ENCODE data around the gene PPP1R3G.

Gene PPP1R3G

DNA sequence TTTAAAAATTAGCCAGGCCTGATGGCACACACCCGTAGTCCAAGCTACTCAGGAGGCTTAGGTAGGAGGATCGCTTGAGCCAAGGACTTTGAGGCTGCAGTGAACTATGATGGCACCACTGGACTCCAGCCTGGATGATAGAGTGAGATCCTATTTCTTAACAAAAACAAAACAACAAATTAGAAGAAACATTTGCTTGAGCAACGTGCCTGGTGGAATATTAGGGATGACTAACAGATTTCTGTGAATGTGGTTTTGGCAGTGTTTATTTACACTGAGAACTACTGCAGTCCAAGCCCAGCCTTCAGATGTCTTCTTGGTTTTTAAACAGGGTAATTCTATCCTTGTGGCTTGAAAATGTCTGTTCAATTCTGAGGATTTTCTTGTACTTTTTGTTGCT lies 9.2 kb downstream of the PPP1R3G start:
- TF ChIP-seq POLR2AphosphoS5 (IDR thresholded peaks at IDR 0.05; ENCODE audit: low read depth) = no peak
- TF ChIP-seq SPI1 (IDR thresholded peaks at IDR 0.05; ENCODE audit: borderline replicate concordance, low read depth) = no peak
- TF ChIP-seq, protein P1, sequence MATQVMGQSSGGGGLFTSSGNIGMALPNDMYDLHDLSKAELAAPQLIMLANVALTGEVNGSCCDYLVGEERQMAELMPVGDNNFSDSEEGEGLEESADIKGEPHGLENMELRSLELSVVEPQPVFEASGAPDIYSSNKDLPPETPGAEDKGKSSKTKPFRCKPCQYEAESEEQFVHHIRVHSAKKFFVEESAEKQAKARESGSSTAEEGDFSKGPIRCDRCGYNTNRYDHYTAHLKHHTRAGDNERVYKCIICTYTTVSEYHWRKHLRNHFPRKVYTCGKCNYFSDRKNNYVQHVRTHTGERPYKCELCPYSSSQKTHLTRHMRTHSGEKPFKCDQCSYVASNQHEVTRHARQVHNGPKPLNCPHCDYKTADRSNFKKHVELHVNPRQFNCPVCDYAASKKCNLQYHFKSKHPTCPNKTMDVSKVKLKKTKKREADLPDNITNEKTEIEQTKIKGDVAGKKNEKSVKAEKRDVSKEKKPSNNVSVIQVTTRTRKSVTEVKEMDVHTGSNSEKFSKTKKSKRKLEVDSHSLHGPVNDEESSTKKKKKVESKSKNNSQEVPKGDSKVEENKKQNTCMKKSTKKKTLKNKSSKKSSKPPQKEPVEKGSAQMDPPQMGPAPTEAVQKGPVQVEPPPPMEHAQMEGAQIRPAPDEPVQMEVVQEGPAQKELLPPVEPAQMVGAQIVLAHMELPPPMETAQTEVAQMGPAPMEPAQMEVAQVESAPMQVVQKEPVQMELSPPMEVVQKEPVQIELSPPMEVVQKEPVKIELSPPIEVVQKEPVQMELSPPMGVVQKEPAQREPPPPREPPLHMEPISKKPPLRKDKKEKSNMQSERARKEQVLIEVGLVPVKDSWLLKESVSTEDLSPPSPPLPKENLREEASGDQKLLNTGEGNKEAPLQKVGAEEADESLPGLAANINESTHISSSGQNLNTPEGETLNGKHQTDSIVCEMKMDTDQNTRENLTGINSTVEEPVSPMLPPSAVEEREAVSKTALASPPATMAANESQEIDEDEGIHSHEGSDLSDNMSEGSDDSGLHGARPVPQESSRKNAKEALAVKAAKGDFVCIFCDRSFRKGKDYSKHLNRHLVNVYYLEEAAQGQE (IDR thresholded peaks at IDR 0.05; ENCODE audit: insufficient replicate concordance, low read depth) = no peak
- TF ChIP-seq, protein P2, sequence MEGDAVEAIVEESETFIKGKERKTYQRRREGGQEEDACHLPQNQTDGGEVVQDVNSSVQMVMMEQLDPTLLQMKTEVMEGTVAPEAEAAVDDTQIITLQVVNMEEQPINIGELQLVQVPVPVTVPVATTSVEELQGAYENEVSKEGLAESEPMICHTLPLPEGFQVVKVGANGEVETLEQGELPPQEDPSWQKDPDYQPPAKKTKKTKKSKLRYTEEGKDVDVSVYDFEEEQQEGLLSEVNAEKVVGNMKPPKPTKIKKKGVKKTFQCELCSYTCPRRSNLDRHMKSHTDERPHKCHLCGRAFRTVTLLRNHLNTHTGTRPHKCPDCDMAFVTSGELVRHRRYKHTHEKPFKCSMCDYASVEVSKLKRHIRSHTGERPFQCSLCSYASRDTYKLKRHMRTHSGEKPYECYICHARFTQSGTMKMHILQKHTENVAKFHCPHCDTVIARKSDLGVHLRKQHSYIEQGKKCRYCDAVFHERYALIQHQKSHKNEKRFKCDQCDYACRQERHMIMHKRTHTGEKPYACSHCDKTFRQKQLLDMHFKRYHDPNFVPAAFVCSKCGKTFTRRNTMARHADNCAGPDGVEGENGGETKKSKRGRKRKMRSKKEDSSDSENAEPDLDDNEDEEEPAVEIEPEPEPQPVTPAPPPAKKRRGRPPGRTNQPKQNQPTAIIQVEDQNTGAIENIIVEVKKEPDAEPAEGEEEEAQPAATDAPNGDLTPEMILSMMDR (IDR thresholded peaks at IDR 0.05; ENCODE audit: insufficient read depth, low read length) = no peak
- no peak for TF ChIP-seq GABPA (IDR thresholded peaks at IDR 0.05; ENCODE audit: low read depth)
- Histone ChIP-seq H3K4me3 (replicated peaks; ENCODE audit: insufficient read depth, low read length) (no peak overlapping the region), H3K27ac (replicated peaks) (no peak overlapping the region), H3K27me3 (ENCODE audit: insufficient read depth, poor library complexity, severe bottlenecking) (no peaks in the 10 kb centered on the region)
- no peak for DNase-seq (ENCODE audit: low read depth in 1 of 2, low spot score in 1 of 2)

DNA sequence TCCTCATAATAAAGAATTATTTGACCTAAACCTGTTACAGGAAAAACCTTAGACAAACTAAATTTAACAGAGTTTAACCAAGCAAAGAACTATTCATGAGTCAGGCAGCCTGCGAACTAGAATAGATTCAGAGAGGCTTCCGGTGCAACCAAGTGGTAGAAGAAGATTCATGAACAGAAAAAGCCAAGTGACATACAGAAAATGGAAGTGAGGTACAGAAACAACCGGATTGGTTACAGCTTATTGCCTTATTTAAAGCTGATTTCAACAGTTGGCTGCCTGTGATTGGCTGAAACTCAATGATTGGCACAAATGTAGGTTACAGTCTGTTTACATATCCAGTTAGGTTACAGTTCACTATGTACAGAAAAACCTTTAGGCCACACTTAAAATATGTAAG lies 10.1 kb downstream of the PPP1R3G start:
- Histone ChIP-seq H3K4me3 (replicated peaks; ENCODE audit: insufficient read depth, low read length) (no peak overlapping the region), H3K27ac (replicated peaks) (no peak overlapping the region), H3K27me3 (ENCODE audit: insufficient read depth, poor library complexity, severe bottlenecking) (no peaks in the 10 kb centered on the region)
- TF ChIP-seq POLR2AphosphoS5 (IDR thresholded peaks at IDR 0.05; ENCODE audit: low read depth) (no peak), GABPA (IDR thresholded peaks at IDR 0.05; ENCODE audit: low read depth) (no peak)
- TF ChIP-seq, protein P1 (IDR thresholded peaks at IDR 0.05; ENCODE audit: insufficient replicate concordance, low read depth) = no peak
- TF ChIP-seq, protein P2 (IDR thresholded peaks at IDR 0.05; ENCODE audit: insufficient read depth, low read length) = no peak
- DNase-seq (ENCODE audit: low read depth in 1 of 2, low spot score in 1 of 2) = no peak

GRCh38 chr6:5096482-5096881 lies 11.3 kb downstream of the PPP1R3G start:
- H3K27ac ChIP-seq (replicated peaks) = no peak overlapping the region
- DNase-seq (ENCODE audit: low read depth in 1 of 2, low spot score in 1 of 2) = no peak
- no peak overlapping the region for H3K4me3 ChIP-seq (replicated peaks; ENCODE audit: insufficient read depth, low read length)

More at GRCh38 chr6:5096482-5096881, 11.3 kb downstream of the PPP1R3G start:
- no peak for TF ChIP-seq GABPA (IDR thresholded peaks at IDR 0.05; ENCODE audit: low read depth)
- TF ChIP-seq, protein P1 (IDR thresholded peaks at IDR 0.05; ENCODE audit: insufficient replicate concordance, low read depth) = no peak
- no peak for TF ChIP-seq SPI1 (IDR thresholded peaks at IDR 0.05; ENCODE audit: borderline replicate concordance, low read depth)
- no peak for TF ChIP-seq POLR2AphosphoS5 (IDR thresholded peaks at IDR 0.05; ENCODE audit: low read depth)
- TF ChIP-seq, protein P2 (IDR thresholded peaks at IDR 0.05; ENCODE audit: insufficient read depth, low read length) = no peak
- H3K27me3 ChIP-seq (ENCODE audit: insufficient read depth, poor library complexity, severe bottlenecking) = no peaks in the 10 kb centered on the region

Measured in HL-60 (cell line).